Activated T-cell treated with anti-CD3 and anti-CD28 coated beads, Interleukin-2, amount 50 U/mL, for 24 hours (primary cell): ENCODE measurements around the gene CRBN.

Source experiments
- DNase-seq: peaks from one replicate; pipeline ENCODE4 v3.0.0-alpha.2; 2020
- H3K27ac Mint-ChIP-seq: 2 replicates; pipeline ENCODE4 v1.8.0; 2020; ENCODE audit warnings: mild to moderate bottlenecking, mixed read lengths
- H3K27me3 Mint-ChIP-seq: 2 replicates; pipeline ENCODE4 v1.8.0; 2020; ENCODE audit warnings: mixed read lengths
- H3K36me3 Mint-ChIP-seq: 2 replicates; pipeline ENCODE4 v1.8.0; 2020; ENCODE audit warnings: low read depth, mixed read lengths
- H3K4me1 Mint-ChIP-seq: 2 replicates; pipeline ENCODE4 v1.8.0; 2020; ENCODE audit warnings: low read depth, mixed read lengths
- H3K4me3 Mint-ChIP-seq: 2 replicates; pipeline ENCODE4 v1.8.0; 2020; ENCODE audit warnings: mild to moderate bottlenecking, moderate library complexity, mixed read lengths
- H3K9me3 Mint-ChIP-seq: 2 replicates; pipeline ENCODE4 v1.8.0; 2020; ENCODE audit warnings: mixed read lengths

The CRBN gene

GRCh38 chr3:3179407-3180094 lies at the start of gene CRBN:
CRBN (minus strand) TSS chr3:3179691; CDS start chr3:3179687, 4 bp downstream.
- peak; percentile 92 for DNase-seq
- H3K27me3 Mint-ChIP-seq: no peaks in the 10 kb centered on the region
- H3K4me3 Mint-ChIP-seq: peak within 1 kb of the TSS; percentile 90
- no peaks in the 10 kb centered on the region for H3K9me3 Mint-ChIP-seq
- peaks cover 50% of the 10 kb centered on the region for H3K4me1 Mint-ChIP-seq
- peaks cover 34% of the 10 kb centered on the region for H3K36me3 Mint-ChIP-seq
- peak within 1 kb of the TSS; percentile 95 for H3K27ac Mint-ChIP-seq

DNA sequence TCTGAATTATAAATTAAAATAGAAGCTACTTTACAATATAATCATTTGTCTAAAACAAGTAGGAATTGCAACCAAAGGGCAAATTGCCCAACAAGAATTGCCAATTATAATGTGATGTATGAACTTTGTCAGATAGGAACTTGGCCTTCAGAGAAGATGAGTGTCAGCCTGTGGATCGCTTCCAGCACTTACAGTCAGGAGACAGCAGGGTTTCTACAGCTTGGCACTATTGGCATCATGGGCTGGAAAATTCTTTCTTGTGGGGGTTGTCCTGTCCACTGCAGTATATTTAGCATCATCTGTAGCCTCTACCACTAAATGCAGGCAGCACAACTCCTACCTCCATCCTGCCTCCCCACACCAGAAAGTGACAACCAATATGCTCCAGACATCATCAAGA lies 48.1 kb upstream of the CRBN start:
- H3K4me3 Mint-ChIP-seq: no peak overlapping the region

DNA sequence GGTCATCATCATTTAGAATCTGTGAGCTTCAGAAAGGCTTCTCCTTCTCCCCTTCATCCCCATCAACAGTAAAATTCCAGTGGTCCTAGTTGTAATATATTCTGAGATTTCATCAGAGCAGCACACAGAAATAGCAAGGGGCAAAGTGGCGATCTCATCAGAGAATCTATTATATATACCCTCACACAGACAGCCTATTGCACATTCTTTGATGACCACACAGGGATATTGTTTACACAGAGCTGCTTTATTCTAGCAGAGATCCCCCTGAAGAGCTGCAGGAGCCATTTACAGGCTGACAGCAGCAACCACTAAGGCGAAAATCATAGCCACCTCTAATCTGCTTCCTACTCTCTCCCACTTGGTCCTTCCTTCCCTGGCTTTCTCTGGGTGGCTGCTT lies 42.0 kb upstream of the CRBN start:
- DNase-seq: no peak
- Mint-ChIP-seq H3K27me3 (no peaks in the 10 kb centered on the region), H3K9me3 (peaks cover 5% of the 10 kb centered on the region), H3K4me1 (no peaks in the 10 kb centered on the region), H3K36me3 (no peaks in the 10 kb centered on the region), H3K27ac (no peak overlapping the region), H3K4me3 (no peak overlapping the region)

More for the DNA sequence above, 48.1 kb upstream of the CRBN start:
- no peak overlapping the region for H3K27ac Mint-ChIP-seq
- no peaks in the 10 kb centered on the region for H3K27me3 Mint-ChIP-seq
- H3K9me3 Mint-ChIP-seq: peaks cover 15% of the 10 kb centered on the region
- no peaks in the 10 kb centered on the region for H3K36me3 Mint-ChIP-seq
- DNase-seq: no peak
- H3K4me1 Mint-ChIP-seq: no peaks in the 10 kb centered on the region

GRCh38 chr3:3216401-3216800 lies 36.9 kb upstream of the CRBN start:
- no peaks in the 10 kb centered on the region for H3K36me3 Mint-ChIP-seq
- DNase-seq: no peak
- H3K27me3 Mint-ChIP-seq: no peaks in the 10 kb centered on the region
- H3K9me3 Mint-ChIP-seq: no peaks in the 10 kb centered on the region
- H3K4me1 Mint-ChIP-seq: no peaks in the 10 kb centered on the region
- H3K4me3 Mint-ChIP-seq: no peak overlapping the region
- H3K27ac Mint-ChIP-seq: no peak overlapping the region

- no peak overlapping the region for H3K4me3 Mint-ChIP-seq
- no peaks in the 10 kb centered on the region for H3K27me3 Mint-ChIP-seq
- H3K27ac Mint-ChIP-seq: no peak overlapping the region
- no peaks in the 10 kb centered on the region for H3K9me3 Mint-ChIP-seq
- no peaks in the 10 kb centered on the region for H3K36me3 Mint-ChIP-seq
- DNase-seq: no peak
- no peaks in the 10 kb centered on the region for H3K4me1 Mint-ChIP-seq
Measured at GRCh38 chr3:3212781-3213440, 33.4 kb upstream of the CRBN start.

DNA sequence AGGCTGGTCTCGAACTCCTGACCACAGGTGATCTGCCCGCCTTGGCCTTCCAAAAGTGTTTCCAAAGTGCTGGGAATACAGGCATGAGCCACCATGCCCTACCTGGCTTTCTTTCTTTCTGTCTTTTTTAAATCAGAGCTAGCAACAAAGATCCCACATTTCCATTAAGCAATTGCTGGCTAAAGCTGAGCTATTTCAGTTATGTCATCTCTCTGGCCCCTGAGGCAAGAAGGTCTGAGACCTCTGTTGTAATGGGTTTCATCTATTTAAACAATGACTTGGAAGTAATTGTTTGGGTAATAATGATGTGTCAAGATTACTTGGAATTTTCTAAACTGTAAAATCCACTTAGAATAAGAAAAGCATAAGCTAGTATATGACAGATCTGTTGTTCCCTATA lies 30.2 kb upstream of the CRBN start:
- Mint-ChIP-seq H3K27me3 (no peaks in the 10 kb centered on the region), H3K4me1 (no peaks in the 10 kb centered on the region), H3K9me3 (no peaks in the 10 kb centered on the region), H3K4me3 (no peak overlapping the region), H3K27ac (no peak overlapping the region), H3K36me3 (no peaks in the 10 kb centered on the region)
- no peak for DNase-seq

GRCh38 chr3:3209057-3209456 lies 29.6 kb upstream of the CRBN start:
- H3K27ac Mint-ChIP-seq: no peak overlapping the region
- H3K4me3 Mint-ChIP-seq: no peak overlapping the region
- no peaks in the 10 kb centered on the region for H3K9me3 Mint-ChIP-seq
- no peaks in the 10 kb centered on the region for H3K36me3 Mint-ChIP-seq
- H3K4me1 Mint-ChIP-seq: no peaks in the 10 kb centered on the region
- DNase-seq: no peak
- H3K27me3 Mint-ChIP-seq: no peaks in the 10 kb centered on the region

DNA sequence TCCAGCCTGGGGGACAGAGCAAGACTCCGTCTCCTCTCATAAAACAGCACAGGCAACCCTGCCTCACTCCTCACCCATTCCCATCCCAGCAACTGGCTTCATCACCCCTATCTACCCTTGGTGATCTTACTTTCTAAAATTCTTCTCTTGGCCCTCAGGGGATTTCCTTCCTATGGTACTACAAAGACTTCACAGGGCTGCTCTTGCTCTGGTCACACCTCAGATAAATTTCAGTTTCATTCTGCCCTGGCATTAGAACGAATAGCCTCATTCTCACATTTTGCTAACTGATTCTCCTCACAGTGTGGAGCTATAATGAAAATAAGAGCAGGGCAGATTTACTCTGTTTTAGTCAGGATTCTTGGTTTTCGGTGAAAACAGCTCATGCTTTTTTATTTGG lies 22.1 kb upstream of the CRBN start:
- no peaks in the 10 kb centered on the region for H3K9me3 Mint-ChIP-seq
- no peak for DNase-seq
- H3K27ac Mint-ChIP-seq: no peak overlapping the region
- H3K4me1 Mint-ChIP-seq: peaks cover 14% of the 10 kb centered on the region
- no peaks in the 10 kb centered on the region for H3K27me3 Mint-ChIP-seq
- H3K36me3 Mint-ChIP-seq: no peaks in the 10 kb centered on the region
- H3K4me3 Mint-ChIP-seq: no peak overlapping the region

GRCh38 chr3:3200632-3201212 lies 21.2 kb upstream of the CRBN start:
- Mint-ChIP-seq H3K27me3 (no peaks in the 10 kb centered on the region), H3K36me3 (no peaks in the 10 kb centered on the region), H3K4me1 (peaks cover 14% of the 10 kb centered on the region), H3K27ac (no peak overlapping the region), H3K4me3 (no peak overlapping the region), H3K9me3 (no peaks in the 10 kb centered on the region)
- no peak for DNase-seq

- Mint-ChIP-seq H3K4me1 (peaks cover 16% of the 10 kb centered on the region), H3K9me3 (no peaks in the 10 kb centered on the region), H3K36me3 (no peaks in the 10 kb centered on the region), H3K27ac (no peak overlapping the region), H3K4me3 (no peak overlapping the region), H3K27me3 (no peaks in the 10 kb centered on the region)
- no peak for DNase-seq
Measured at GRCh38 chr3:3199306-3199705, 19.8 kb upstream of the CRBN start.

- H3K36me3 Mint-ChIP-seq: no peaks in the 10 kb centered on the region
- no peaks in the 10 kb centered on the region for H3K27me3 Mint-ChIP-seq
- no peaks in the 10 kb centered on the region for H3K9me3 Mint-ChIP-seq
- H3K27ac Mint-ChIP-seq: no peak overlapping the region
- peaks cover 26% of the 10 kb centered on the region for H3K4me1 Mint-ChIP-seq
- no peak overlapping the region for H3K4me3 Mint-ChIP-seq
- DNase-seq: no peak
Measured at GRCh38 chr3:3196148-3196861, 16.8 kb upstream of the CRBN start.

- no peaks in the 10 kb centered on the region for H3K9me3 Mint-ChIP-seq
- no peaks in the 10 kb centered on the region for H3K27me3 Mint-ChIP-seq
- DNase-seq: no peak
- no peaks in the 10 kb centered on the region for H3K36me3 Mint-ChIP-seq
- no peak overlapping the region for H3K4me3 Mint-ChIP-seq
- peaks cover 33% of the 10 kb centered on the region for H3K4me1 Mint-ChIP-seq
- H3K27ac Mint-ChIP-seq: no peak overlapping the region
Measured at GRCh38 chr3:3194861-3195260, 15.4 kb upstream of the CRBN start.

GRCh38 chr3:3192286-3192675 lies 12.8 kb upstream of the CRBN start:
- no peaks in the 10 kb centered on the region for H3K36me3 Mint-ChIP-seq
- DNase-seq: no peak
- no peaks in the 10 kb centered on the region for H3K9me3 Mint-ChIP-seq
- peaks cover 43% of the 10 kb centered on the region for H3K4me1 Mint-ChIP-seq
- no peaks in the 10 kb centered on the region for H3K27me3 Mint-ChIP-seq
- H3K4me3 Mint-ChIP-seq: peak overlapping the region; percentile 19
- H3K27ac Mint-ChIP-seq: peak overlapping the region; percentile 82

DNA sequence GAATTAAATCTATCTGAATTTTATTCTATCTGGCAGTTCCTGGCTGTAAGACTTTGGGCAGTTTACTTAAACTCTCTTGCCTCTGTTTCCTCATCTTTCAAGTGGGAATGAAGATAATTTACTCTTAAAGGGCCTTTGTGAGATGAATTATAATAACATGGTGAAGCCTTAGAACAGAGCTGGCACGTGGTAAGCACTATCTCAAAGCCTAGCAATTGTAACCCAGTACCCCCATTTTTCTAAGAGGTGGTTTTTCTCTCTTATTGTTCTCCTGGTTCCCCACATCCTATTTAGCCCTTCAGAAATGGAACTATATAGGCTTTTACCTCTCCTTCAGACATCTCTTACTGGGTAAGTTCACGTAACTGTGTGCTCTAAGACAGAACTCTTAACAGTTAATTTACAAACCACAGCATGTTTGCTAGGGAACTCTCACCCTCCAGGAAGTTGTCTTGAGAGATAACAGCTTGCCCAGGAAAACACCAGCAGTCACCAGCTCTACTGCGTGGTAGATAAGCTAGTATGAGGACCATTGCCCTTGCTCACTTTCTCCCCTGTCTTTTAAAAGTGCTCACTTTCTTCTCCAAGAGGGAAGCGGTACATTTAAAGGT lies 12.3 kb upstream of the CRBN start:
- Mint-ChIP-seq H3K9me3 (peaks cover 2% of the 10 kb centered on the region), H3K4me1 (peaks cover 43% of the 10 kb centered on the region), H3K27ac (peak overlapping the region; percentile 82), H3K36me3 (no peaks in the 10 kb centered on the region), H3K27me3 (no peaks in the 10 kb centered on the region), H3K4me3 (peak overlapping the region; percentile 19)
- no peak for DNase-seq
